ENCODE results near the gene ARL4D.
"Not testable (repeated sequence)": the region's sequence is repeated elsewhere in the genome, so short reads cannot be mapped to it uniquely, and the experiment has no call there.

The ARL4D gene

DNA sequence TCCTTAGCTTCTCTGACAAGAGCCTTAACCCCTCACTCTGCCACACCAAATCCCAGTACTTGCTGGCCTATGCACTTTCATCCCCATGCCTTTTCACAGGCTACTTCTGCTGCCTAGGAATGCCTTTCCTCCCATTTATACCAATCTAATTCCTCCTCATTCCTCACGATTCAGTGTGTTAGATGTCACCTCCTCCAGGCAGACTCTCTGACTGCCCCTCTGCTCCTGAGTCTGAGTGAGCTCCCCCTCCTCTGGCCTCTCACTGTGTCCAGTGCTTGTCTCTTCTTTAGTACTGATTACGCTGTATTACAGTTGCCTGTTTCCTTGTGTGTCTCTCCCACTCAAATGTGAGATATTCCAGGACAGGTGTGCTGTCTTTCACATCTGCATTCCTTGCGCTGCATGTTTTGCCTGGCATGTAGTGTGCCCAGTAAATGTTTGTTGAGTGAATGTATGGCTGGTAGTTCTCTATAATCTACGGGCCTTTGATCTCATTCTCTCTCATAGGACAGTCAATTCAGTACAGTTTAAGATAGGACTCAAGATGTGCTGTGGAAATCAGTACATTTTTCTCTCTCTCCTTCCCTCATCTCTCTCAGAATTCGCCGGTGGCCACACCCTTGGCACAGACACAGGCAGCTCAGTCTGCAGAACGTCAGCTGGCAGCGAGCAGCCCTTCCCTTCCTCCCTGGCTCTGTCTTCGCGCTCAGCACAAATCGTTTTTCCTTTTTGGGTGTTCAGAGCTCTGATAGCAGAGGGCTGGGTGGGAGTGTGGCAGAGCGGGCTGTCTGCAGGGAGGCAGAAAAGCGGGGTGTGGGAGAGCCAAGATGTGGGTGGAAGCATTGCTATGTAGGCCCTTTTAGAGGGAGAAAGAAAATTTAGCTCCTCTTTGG lies 18.5 kb downstream of the ARL4D start:
- TF ChIP-seq ZNF274 (IDR thresholded peaks at IDR 0.05; ENCODE audit: low read depth, low read length) = no peak
- no peak overlapping the region for H3K4me3 ChIP-seq (ENCODE audit: low read length)

DNA sequence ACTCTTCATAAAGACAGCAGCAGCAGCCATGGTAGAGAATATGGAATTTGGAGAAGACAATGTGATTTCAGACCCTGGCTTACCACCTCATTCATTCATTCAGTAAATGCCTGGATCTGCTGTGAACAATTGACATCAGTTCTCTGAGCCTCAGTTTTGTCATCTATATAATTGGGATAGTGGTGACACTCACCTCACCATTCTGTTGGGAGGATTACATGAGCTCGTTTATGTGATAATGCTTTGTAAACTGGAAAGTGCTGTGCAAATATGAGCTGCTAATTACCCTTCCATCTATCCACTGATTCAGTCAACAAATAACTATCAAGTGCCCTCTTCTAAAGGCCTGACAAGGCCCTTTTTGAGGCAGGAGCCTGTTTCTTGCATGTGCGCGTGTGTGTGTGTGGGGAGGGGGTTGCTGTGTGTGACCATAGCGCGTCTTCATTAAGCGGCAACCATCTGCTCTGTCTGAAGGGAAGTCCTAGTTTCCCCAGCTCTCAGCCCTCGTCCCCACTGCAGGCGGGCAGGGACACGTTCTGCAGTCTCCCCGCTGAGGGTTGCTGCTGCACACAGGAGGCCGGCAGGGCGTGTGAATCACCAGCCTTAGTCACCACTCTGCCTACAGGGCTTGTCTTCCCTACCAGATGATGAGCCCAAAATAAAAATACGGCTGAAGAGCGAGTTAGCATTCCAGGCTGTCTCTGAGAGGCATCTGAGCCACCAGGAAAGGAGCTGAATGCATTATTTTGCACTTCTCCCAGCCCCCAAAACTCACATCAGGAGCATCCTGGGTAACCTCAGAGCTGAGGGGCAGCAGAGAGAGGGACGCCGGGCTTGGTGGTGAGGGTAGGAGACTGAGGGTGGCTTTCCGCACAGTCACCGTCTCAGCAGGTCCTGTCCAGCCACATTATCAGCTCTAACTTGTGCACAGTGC lies 19.9 kb downstream of the ARL4D start:
- H3K4me3 ChIP-seq (ENCODE audit: low read length) = no peak overlapping the region
- TF ChIP-seq ZNF274 (IDR thresholded peaks at IDR 0.05; ENCODE audit: low read depth, low read length) = no peak

DNA sequence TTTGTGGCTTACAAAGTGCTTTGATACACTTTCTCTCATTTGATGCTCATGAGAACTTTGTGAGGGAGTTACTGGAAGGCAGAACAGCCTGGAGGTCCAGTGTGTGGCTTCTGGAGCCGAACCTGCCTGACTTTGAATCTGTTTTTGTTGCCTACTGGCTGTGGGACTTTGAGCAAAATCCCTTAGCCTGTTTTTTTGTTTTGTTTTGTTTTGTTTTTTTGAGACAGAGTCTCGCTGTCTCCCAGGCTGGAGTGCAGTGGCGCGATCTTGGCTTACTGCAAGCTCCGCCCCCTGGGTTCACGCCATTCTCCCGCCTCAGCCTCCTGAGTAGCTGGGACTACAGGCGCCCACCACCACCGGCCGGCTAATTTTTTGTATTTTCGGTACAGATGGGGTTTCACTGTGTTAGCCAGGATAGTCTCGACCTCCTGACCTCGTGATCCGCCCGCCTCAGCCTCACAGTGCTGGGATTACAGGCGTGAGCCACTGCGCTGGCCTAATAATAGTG lies 20.6 kb downstream of the ARL4D start:
- H3K4me3 ChIP-seq (ENCODE audit: low read length) = not testable (repeated sequence)

DNA sequence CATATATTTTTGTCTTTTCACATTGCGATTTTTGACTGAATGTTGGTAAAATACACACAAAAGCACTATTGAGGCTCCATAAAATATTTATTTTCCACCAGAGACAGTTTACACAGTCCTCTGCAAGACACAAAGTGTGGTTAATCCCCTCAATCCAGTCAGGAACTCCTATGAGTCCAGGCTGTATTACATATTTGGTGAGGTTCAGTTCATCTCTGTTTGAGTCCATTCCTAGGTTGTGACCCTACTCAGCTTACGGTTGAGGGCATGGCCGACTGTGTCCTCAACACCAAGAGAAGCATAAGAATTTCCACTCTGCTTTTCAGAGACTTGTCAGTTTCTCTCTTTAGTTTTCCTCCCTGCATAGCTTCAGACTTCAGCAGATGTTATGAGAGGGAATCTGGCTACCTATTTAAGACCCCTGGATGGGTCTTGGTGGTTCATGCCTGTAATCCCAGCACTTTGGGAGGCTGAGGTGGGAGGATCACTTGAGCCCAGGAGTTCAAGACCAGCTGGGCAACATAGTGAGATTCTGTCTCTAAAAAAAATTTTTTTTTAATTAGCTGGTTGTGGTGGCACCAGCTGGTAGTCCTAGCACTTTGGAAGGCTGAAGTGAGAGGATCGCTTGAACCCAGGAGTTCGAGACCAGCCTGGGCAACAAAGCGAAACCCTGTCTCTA lies 25.1 kb downstream of the ARL4D start:
- no peak overlapping the region for H3K4me3 ChIP-seq (ENCODE audit: low read length)
- no peak for TF ChIP-seq ZNF274 (IDR thresholded peaks at IDR 0.05; ENCODE audit: low read depth, low read length)

DNA sequence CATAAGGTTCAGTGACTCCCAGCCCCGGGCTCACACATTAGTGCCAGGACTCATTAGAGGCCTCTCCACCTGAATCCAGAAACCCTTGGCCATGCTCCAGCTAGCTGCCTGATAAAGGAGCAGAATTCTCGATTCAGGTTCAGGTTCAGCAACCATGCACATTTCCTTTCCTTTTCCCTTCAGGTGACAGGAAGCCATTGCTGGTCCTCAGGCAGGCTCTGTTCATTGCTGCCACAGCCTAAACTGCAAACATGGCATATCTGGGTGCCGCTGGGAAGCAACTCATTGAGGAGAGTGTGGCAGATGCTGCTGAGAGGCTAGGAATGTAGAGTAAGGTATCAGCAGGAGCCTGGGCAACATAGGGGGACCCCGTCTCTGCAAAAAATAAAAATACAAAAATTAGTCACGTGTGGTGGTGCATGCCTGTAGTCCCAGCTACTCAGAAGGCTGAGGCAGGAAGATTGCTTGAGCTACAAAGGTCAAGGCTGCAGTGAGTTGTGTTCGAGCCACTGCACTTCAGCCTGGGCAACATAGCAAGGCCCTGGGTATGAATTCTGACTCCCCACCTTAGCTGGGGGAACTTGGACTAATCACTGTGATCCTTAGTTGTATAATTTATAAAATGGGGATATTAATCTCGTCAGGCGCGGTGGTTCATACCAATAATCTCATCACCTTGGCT lies 28.7 kb downstream of the ARL4D start:
- no peak overlapping the region for H3K4me3 ChIP-seq (ENCODE audit: low read length)
- TF ChIP-seq ZNF274 (IDR thresholded peaks at IDR 0.05; ENCODE audit: low read depth, low read length) = no peak

DNA sequence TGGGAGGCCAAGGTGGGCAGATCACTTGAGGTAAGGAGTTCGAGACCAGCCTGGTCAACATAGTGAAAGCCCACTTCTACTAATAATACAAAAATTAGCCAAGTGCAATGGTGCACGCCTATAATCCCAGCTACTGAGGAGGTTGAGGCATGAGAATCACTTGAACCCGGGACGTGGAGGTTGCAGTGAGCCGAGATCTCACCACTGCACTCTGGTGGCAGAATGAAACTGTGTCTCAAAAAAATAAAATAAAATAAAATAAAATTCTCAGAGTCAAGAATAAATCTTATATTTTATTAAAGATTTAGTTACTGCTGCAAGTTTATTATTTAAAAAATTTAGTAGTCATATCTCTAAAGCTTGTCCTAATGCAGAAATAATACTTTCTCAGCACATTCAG lies 29.7 kb downstream of the ARL4D start:
- TF ChIP-seq ZNF274 (IDR thresholded peaks at IDR 0.05; ENCODE audit: low read depth, low read length) = no peak
- no peak overlapping the region for H3K4me3 ChIP-seq (ENCODE audit: low read length)

DNA sequence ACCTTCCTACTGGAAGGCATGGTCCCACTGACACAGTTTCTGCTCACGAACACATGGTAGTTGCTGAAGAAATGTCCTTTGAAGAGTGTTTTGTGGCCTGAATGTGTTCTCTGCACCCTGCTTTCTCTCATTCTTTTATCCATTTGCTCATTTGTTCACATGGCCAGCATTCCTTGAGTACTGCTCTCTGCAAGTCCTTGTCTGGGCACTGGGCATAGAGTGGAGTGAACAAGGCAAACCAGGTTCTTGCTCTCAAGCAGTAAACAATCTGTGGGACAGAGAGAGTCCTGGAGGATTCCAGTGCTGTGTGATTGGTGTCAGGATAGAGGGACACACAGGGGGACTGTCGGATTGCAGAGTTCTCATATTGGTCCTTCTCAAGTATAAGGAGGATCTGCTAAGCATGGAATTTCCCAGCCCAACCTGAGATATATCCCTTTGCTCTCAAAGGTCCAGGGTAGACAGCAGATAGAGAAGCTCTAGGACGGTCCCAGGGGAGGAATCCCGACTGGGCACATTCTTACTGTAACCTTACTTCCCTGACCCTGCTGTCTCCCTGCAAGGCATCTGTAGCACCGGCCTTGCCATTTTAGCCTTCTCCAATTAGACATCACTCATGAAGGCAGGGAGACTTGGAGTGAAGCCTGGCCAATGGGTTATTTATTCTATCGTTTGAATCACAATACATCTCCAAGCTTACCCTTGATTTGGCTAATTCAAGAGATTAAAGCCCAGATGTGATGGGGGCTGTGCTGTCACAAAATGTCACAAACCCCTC lies 32.3 kb downstream of the ARL4D start:
- H3K4me3 ChIP-seq (ENCODE audit: low read length) = no peak overlapping the region
- TF ChIP-seq ZNF274 (IDR thresholded peaks at IDR 0.05; ENCODE audit: low read depth, low read length) = no peak

DNA sequence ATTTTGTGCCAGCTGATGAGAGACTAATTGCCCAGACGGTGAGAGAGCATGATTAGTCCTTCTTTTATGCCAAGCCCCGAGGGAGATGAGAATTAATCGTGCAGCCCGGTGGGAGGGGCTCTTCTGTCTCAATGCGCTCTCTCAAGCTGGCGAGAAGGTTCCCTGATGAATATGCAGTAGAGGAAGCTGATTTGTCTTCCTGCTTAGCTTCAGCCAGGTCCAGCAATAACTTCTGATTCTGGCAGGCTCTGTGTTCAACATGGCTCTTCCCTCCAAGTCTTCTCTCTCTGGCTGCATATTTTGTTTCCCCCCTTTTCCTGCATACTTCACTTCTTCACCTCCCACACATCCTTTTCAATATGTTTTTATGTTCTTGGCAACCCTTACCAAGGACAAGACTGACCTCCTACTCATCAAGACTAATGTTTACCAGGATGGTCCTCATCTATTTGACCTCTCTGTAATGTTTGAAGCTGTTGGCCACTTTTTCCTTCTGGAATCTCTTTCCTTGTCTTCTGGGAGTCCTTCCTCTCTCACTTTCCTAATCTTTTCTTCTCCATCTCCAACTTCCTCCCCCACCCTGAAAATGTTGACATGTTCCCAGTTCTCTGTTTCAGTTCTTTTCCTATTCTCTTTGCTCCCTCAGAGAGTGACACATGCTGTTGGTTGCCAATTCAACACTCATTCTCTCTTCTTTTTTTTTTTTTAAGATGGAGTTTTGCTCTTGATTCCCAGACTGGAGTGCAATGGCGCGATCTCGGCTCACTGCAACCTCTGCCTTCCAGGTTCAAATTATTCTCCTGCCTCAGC lies 33.1 kb downstream of the ARL4D start:
- H3K4me3 ChIP-seq (ENCODE audit: low read length) = no peak overlapping the region
- TF ChIP-seq ZNF274 (IDR thresholded peaks at IDR 0.05; ENCODE audit: low read depth, low read length) = no peak

DNA sequence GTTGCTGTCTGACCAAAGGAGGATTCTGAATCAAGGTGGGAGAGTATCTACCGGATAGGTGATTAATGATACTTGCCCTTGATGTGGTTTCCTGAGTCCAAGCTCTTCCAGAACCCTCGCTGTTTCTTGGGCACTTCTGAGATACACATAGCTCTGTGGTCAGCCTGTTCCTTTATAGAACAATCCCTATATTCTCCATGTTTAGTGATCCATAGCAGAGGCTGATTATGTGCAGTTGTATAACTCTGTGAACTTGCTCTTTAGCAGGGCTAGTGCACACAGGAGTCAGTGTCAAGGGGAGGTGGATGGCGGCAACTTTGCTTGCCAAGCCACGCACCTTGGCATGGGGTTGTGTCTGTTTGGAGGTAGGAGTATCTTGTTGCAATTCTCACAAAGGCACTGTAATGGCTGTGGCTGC lies 36.1 kb downstream of the ARL4D start:
- TF ChIP-seq ZNF274 (IDR thresholded peaks at IDR 0.05; ENCODE audit: low read depth, low read length) = no peak
- no peak overlapping the region for H3K4me3 ChIP-seq (ENCODE audit: low read length)

DNA sequence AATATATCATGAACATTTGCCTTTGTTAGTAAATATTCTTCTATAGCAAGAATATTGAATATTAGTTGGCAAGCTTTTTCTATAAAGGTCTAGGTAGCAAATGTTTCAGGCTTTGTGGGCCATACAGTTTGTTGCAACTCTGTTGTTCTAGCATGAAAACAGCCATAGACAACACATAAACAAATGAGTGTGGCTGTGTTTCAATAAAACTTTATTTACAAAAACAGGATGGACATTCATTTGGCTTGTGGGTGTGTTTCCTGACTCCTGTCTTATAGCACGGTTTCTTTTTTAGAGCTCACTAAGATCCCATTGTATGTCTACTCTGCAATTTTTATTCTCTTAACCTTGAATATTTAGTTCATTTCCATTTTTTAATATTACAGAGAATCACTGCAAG lies 39.0 kb downstream of the ARL4D start:
- TF ChIP-seq ZNF274 (IDR thresholded peaks at IDR 0.05; ENCODE audit: low read depth, low read length) = no peak
- H3K4me3 ChIP-seq (ENCODE audit: low read length) = no peak overlapping the region

DNA sequence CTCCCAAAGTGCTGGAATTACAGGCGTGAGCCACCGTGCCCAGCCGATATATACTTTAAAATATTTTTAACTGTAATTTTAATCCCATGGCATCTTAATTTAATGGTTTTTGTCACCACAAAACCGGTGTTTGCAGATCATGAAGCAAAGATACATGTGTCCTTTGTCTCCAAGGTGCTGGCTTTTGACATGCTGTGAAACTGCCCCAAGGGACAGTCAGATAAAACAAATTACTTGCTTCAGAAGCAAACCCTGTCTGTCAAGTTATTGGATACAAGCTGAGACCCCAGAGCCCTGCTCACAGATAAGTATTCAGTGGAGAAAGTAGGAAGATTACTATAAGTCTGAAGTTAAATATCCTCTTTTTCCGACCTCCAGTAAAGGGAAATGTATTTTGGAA lies 39.8 kb downstream of the ARL4D start:
- TF ChIP-seq ZNF274 (IDR thresholded peaks at IDR 0.05; ENCODE audit: low read depth, low read length) = no peak
- H3K4me3 ChIP-seq (ENCODE audit: low read length) = no peak overlapping the region

DNA sequence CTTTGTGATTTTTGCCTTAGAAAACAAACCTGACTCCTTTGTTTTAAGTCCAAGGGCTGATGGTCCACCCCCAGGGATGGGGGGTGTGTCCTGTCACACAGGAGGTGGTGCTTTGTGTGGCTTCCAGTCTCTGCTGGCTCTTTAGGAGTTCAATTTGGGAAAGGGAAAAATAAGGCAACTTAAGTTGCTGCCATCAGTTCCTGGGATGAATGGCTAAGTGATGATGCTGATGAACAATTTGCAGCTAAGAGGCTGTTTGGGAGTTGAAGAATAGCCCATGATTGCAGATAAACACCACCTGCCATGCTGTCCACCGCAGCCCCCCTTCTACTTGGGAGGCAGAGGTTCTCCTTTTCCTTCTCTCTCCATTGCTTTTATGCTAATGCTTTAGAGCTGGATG lies 40.2 kb downstream of the ARL4D start:
- TF ChIP-seq ZNF274 (IDR thresholded peaks at IDR 0.05; ENCODE audit: low read depth, low read length) = no peak
- no peak overlapping the region for H3K4me3 ChIP-seq (ENCODE audit: low read length)
